Endodermal cell (in vitro differentiated cells): ENCODE data around the gene TBX3. TPM values are rescaled to one million over a fixed set of nuclear protein-coding genes. Genes with fewer than 3 reads are reported as not detected.

Experiments used
- DNase-seq: peaks from one replicate; pipeline ENCODE4 v3.0.0-alpha.2; 2017
- H3K27ac ChIP-seq: 2 replicates; pipeline ENCODE4 v1.5.1; 2013; ENCODE audit warnings: mild to moderate bottlenecking, low read depth, low read length, moderate library complexity
- H3K27me3 ChIP-seq: 2 replicates; pipeline ENCODE4 v1.6.1; 2013; ENCODE audit warnings: mild to moderate bottlenecking, low read length, moderate library complexity; ENCODE audit not compliant: insufficient read depth, control insufficient read depth, poor library complexity, severe bottlenecking
- H3K36me3 ChIP-seq: 2 replicates; pipeline ENCODE4 v1.7.0; 2013; ENCODE audit warnings: mild to moderate bottlenecking, low read length, moderate library complexity; ENCODE audit not compliant: control insufficient read depth, insufficient read depth
- H3K4me1 ChIP-seq: one replicate; pipeline ENCODE4 v1.7.0; 2013; ENCODE audit warnings: low read length; ENCODE audit not compliant: control insufficient read depth, insufficient read depth
- H3K4me3 ChIP-seq: 2 replicates; pipeline ENCODE4 v1.5.1; 2013; ENCODE audit warnings: mild to moderate bottlenecking, low read length, moderate library complexity
- H3K9ac ChIP-seq: 2 replicates; pipeline ENCODE4 v1.6.1; 2013; ENCODE audit warnings: mild to moderate bottlenecking, low read length, moderate library complexity; ENCODE audit not compliant: poor library complexity, severe bottlenecking; ENCODE audit errors: extremely low read depth
- H3K9me3 ChIP-seq: 2 replicates; pipeline ENCODE4 v1.6.1; 2013; ENCODE audit warnings: mild to moderate bottlenecking, low read length, moderate library complexity; ENCODE audit not compliant: control insufficient read depth
- H3K27ac Mint-ChIP-seq: 2 replicates; pipeline ENCODE4 v1.8.0; 2020; ENCODE audit warnings: mixed read lengths
- H3K27me3 Mint-ChIP-seq: 2 replicates; pipeline ENCODE4 v1.8.0; 2021; ENCODE audit warnings: mild to moderate bottlenecking, mixed read lengths; ENCODE audit not compliant: insufficient read depth
- H3K36me3 Mint-ChIP-seq: 2 replicates; pipeline ENCODE4 v1.8.0; 2020; ENCODE audit warnings: low read depth, mixed read lengths
- H3K4me1 Mint-ChIP-seq: 2 replicates; pipeline ENCODE4 v1.8.0; 2020; ENCODE audit warnings: mixed read lengths
- H3K4me3 Mint-ChIP-seq: 2 replicates; pipeline ENCODE4 v1.8.0; 2020; ENCODE audit warnings: mild to moderate bottlenecking, moderate library complexity, mixed read lengths
- H3K9me3 Mint-ChIP-seq: 2 replicates; pipeline ENCODE4 v1.8.0; 2020; ENCODE audit warnings: mild to moderate bottlenecking, mixed read lengths
- CTCF ChIP-seq: fragments of 200-600 bp; sonication (generic); conservative IDR thresholded peaks from 2 replicates; pipeline ENCODE4 v1.5.0; 2021; ENCODE audit warnings: antibody characterized with exemption, mild to moderate bottlenecking
- WGBS, 2 experiments: methylation state at CpG; one replicate each; pipeline versions ENCODE4 v1.1.5 to v1.1.7; 2013; ENCODE audit warnings: missing lambda C conversion rate in 2 of 2, mixed read lengths in 1 of 2; ENCODE audit not compliant: insufficient coverage in 1 of 2, insufficient read length in 1 of 2; 5-methylcytosine and 5-hydroxymethylcytosine counted together
- total RNA-seq, 2 donors: library from RNA; stranded (reverse); fragmentation: NEBNext Ultra II Directional in 1 of 2; extraction: Animal tissue kit (Norgen Biotek cat#: 25700) in 1 of 2; gene quantifications; 2 replicates in 1 of 2; 3 replicates in 1 of 2; pipeline ENCODE4 v1.2.1, GENCODE V29; 2021

The TBX3 gene
- total RNA-seq, 2 donors from 2014 or later = 80.8 to 88.1 TPM

- Histone ChIP-seq H3K9me3 (no peaks in the 10 kb centered on the region), H3K9ac (no peak overlapping the region), H3K4me1 (peaks cover 23% of the 10 kb centered on the region), H3K27me3 (peaks cover 93% of the 10 kb centered on the region), H3K36me3 (no peaks in the 10 kb centered on the region), H3K27ac (no peak overlapping the region), H3K4me3 (no peak overlapping the region)
- Mint-ChIP-seq H3K4me1 (peaks cover 80% of the 10 kb centered on the region), H3K27me3 (peaks cover 98% of the 10 kb centered on the region), H3K9me3 (no peaks in the 10 kb centered on the region), H3K36me3 (no peaks in the 10 kb centered on the region), H3K27ac (no peak overlapping the region), H3K4me3 (no peak overlapping the region)
- no peak for TF ChIP-seq CTCF
- whole genome bisulfite sequencing, 2 experiments = 23 to 31% methylated on average over 2 to 7 of the region's 8 CpGs
- DNase-seq = peak; percentile 38
These were observed 6.5 kb upstream of the TBX3 start for GRCh38 chr12:114690267-114691135.

GRCh38 chr12:114689075-114689994 is 5.4 kb upstream of the TBX3 start:
- H3K9me3 Mint-ChIP-seq = no peaks in the 10 kb centered on the region
- no peaks in the 10 kb centered on the region for H3K36me3 Mint-ChIP-seq
- Histone ChIP-seq H3K27me3 (peaks cover 81% of the 10 kb centered on the region), H3K9ac (no peak overlapping the region), H3K9me3 (no peaks in the 10 kb centered on the region), H3K27ac (no peak overlapping the region), H3K36me3 (no peaks in the 10 kb centered on the region), H3K4me1 (peaks cover 23% of the 10 kb centered on the region), H3K4me3 (no peak overlapping the region)
- no peak overlapping the region for H3K27ac Mint-ChIP-seq
- peaks cover 94% of the 10 kb centered on the region for H3K27me3 Mint-ChIP-seq
- no peak for TF ChIP-seq CTCF
- peak; percentile 49 for DNase-seq
- 23 to 47% methylated on average over 2 to 5 of the region's 5 CpGs for WGBS, 2 experiments
- H3K4me1 Mint-ChIP-seq = peaks cover 76% of the 10 kb centered on the region
- H3K4me3 Mint-ChIP-seq = peak overlapping the region; percentile 92

- peaks cover 67% of the 10 kb centered on the region for H3K4me1 Mint-ChIP-seq
- peak overlapping the region; percentile 92 for H3K4me3 Mint-ChIP-seq
- Histone ChIP-seq H3K4me3 (peak overlapping the region; percentile 71), H3K27me3 (peaks cover 76% of the 10 kb centered on the region), H3K9ac (no peak overlapping the region), H3K4me1 (peaks cover 21% of the 10 kb centered on the region), H3K9me3 (no peaks in the 10 kb centered on the region), H3K36me3 (no peaks in the 10 kb centered on the region), H3K27ac (no peak overlapping the region)
- peaks cover 90% of the 10 kb centered on the region for H3K27me3 Mint-ChIP-seq
- no peaks in the 10 kb centered on the region for H3K9me3 Mint-ChIP-seq
- H3K27ac Mint-ChIP-seq = no peak overlapping the region
- DNase-seq = peak; percentile 67
- TF ChIP-seq CTCF = no peak
- no peaks in the 10 kb centered on the region for H3K36me3 Mint-ChIP-seq
- WGBS, 2 experiments = 0 to 9% methylated on average over 4 of the region's 4 CpGs
These were observed 4.4 kb upstream of the TBX3 start for GRCh38 chr12:114688256-114688845.
